Right ventricle myocardium inferior (tissue), 1 donor: Measurements from ENCODE around the gene ATP1A2. TPM values are rescaled to one million over a fixed set of nuclear protein-coding genes. Genes with fewer than 3 reads are reported as not detected.

Experiments used
- ATAC-seq: fragments of 200-7000 bp; cut with Tn5 transposase; one replicate; pipeline ENCODE4 v1.9.1; 2020; ENCODE audit warnings: mild to moderate bottlenecking, moderate library complexity
- DNase-seq: peaks from one replicate; pipeline ENCODE4 v3.0.0; 2021; ENCODE audit errors: missing footprints
- intact Hi-C: fragments of 100-400 bp; cut with DNase I; formaldehyde crosslinking; loops from one replicate; pipeline ENCODE4 v1.11.0; 2022
- total RNA-seq: library from RNA; stranded (reverse); fragmentation: NEBNext Ultra II Directional; extraction: Animal tissue kit (Norgen Biotek cat#: 25700); gene quantifications from one replicate; pipeline ENCODE4 v1.2.1, GENCODE V29; 2021
- donor health status: DM: no; HTN: yes; CAD: no; lungs with severe emphysema.

The ATP1A2 gene
- total RNA-seq, 1 donor from 2014 or later, result 209 TPM

- ATAC-seq, result no peak
- intact Hi-C loops, result loop anchor here (2.0 kb wide), 1 partner anchor 30 kb away; no protein-coding TSS in a partner anchor
- no peak for DNase-seq
These were observed 43.0 kb downstream of the ATP1A2 start for GRCh38 chr1:160158534-160158933.

GRCh38 chr1:160159846-160160245 is 44.3 kb downstream of the ATP1A2 start:
- DNase-seq (no peak), ATAC-seq (peak; percentile 45)
- intact Hi-C loops, result loop anchor here (2.0 to 5.0 kb wide), 2 partner anchors 29 to 43 kb away; partner anchors contain the start of gene ATP1A2

GRCh38 chr1:160161965-160162705 is 46.6 kb downstream of the ATP1A2 start:
- DNase-seq (no peak), ATAC-seq (peak; percentile 43)
- intact Hi-C loops, result loop anchor here (5.0 kb wide), 1 partner anchor 45 kb away; the partner anchor contains the start of gene ATP1A2

GRCh38 chr1:160162931-160163330 is 47.4 kb downstream of the ATP1A2 start:
- ATAC-seq, result no peak
- DNase-seq, result no peak
- intact Hi-C loops, result loop anchor here (5.0 kb wide), 1 partner anchor 46 kb away; the partner anchor contains the start of gene ATP1A2

- intact Hi-C loops, result loop anchor here (5.0 kb wide), 1 partner anchor 46 kb away; the partner anchor contains the start of gene ATP1A2
- ATAC-seq (no peak), DNase-seq (no peak)
These were observed 48.1 kb downstream of the ATP1A2 start for GRCh38 chr1:160163615-160164014.

- ATAC-seq (no peak), DNase-seq (no peak)
- intact Hi-C loops, result loop anchor here (5.0 kb wide), 1 partner anchor 47 kb away; the partner anchor contains the start of gene ATP1A2
These were observed 48.6 kb downstream of the ATP1A2 start for GRCh38 chr1:160164121-160164520.

GRCh38 chr1:160166166-160166868 is 50.8 kb downstream of the ATP1A2 start:
- intact Hi-C loops, result no loop called here
- DNase-seq (no peak), ATAC-seq (no peak)

GRCh38 chr1:160167056-160167455 is 51.5 kb downstream of the ATP1A2 start:
- DNase-seq (no peak), ATAC-seq (no peak)
- intact Hi-C loops, result no loop called here

GRCh38 chr1:160167580-160167979 is 52.0 kb downstream of the ATP1A2 start:
- intact Hi-C loops, result no loop called here
- DNase-seq, result no peak
- no peak for ATAC-seq

- ATAC-seq, result no peak
- no peak for DNase-seq
- intact Hi-C loops, result no loop called here
These were observed 52.5 kb downstream of the ATP1A2 start for GRCh38 chr1:160168016-160168415.

- intact Hi-C loops, result no loop called here
- DNase-seq, result no peak
- no peak for ATAC-seq
These were observed 53.2 kb downstream of the ATP1A2 start for GRCh38 chr1:160168609-160169369.

- intact Hi-C loops, result no loop called here
- DNase-seq, result no peak
- ATAC-seq, result no peak
These were observed 54.2 kb downstream of the ATP1A2 start for GRCh38 chr1:160169553-160170399.

GRCh38 chr1:160171354-160171753 is 55.8 kb downstream of the ATP1A2 start:
- DNase-seq (no peak), ATAC-seq (no peak)
- intact Hi-C loops, result no loop called here

GRCh38 chr1:160171980-160172379 is 56.4 kb downstream of the ATP1A2 start:
- no peak for ATAC-seq
- intact Hi-C loops, result no loop called here

GRCh38 chr1:160177231-160177630 is 61.7 kb downstream of the ATP1A2 start:
- intact Hi-C loops, result no loop called here
- ATAC-seq (no peak), DNase-seq (no peak)

More at GRCh38 chr1:160171980-160172379, 56.4 kb downstream of the ATP1A2 start:
- no peak for DNase-seq

GRCh38 chr1:160177667-160178066 is 62.1 kb downstream of the ATP1A2 start:
- DNase-seq (no peak), ATAC-seq (no peak)
- intact Hi-C loops, result no loop called here

GRCh38 chr1:160178731-160179130 is 63.2 kb downstream of the ATP1A2 start:
- no peak for DNase-seq
- ATAC-seq, result no peak
- intact Hi-C loops, result no loop called here

GRCh38 chr1:160179336-160179735 is 63.8 kb downstream of the ATP1A2 start:
- DNase-seq (no peak), ATAC-seq (no peak)
- intact Hi-C loops, result no loop called here
